Uterus (tissue), 4 donors: ENCODE data around the gene CADPS2. TPM values are rescaled to one million over a fixed set of nuclear protein-coding genes. Genes with fewer than 3 reads are reported as not detected.

Source experiments
- DNase-seq, 2 donors: peaks; one replicate each; pipeline ENCODE4 v3.0.0-alpha.2; 2019 to 2020
- H3K27ac ChIP-seq, 2 donors: fragments of 200-600 bp; sonication (generic); 1 replicate in 1 of 2; 2 replicates in 1 of 2; pipeline ENCODE4 v1.5.1; 2016 to 2018
- H3K27me3 ChIP-seq, 2 donors: fragments of 200-600 bp; sonication (generic); one replicate each; pipeline ENCODE4 v1.5.1; 2018 to 2019; ENCODE audit warnings: control low read depth in 1 of 2
- H3K36me3 ChIP-seq, 2 donors: fragments of 200-600 bp; sonication (generic); one replicate each; pipeline ENCODE4 v1.5.1; 2019; ENCODE audit warnings: control low read depth in 1 of 2
- H3K4me1 ChIP-seq, 2 donors: fragments of 200-600 bp; sonication (generic); one replicate each; pipeline ENCODE4 v1.5.1; 2018 to 2019; ENCODE audit warnings: control low read depth in 1 of 2
- H3K4me3 ChIP-seq, 2 donors: fragments of 200-600 bp; sonication (generic); 1 replicate in 1 of 2; 2 replicates in 1 of 2; pipeline ENCODE4 v1.5.1; 2018 to 2019; ENCODE audit warnings: mild to moderate bottlenecking in 1 of 2
- H3K9me3 ChIP-seq, 2 donors: fragments of 200-600 bp; sonication (generic); one replicate each; pipeline ENCODE4 v1.5.1; 2019; ENCODE audit warnings: control low read depth in 1 of 2
- CTCF ChIP-seq, 4 experiments: fragments of 200-600 bp in 2 of 4; fragments of 450-650 bp in 2 of 4; sonication (generic) in 2 of 4; IDR thresholded peaks; one replicate each; pipeline ENCODE4 v1.5.1; 2016 to 2019; ENCODE audit warnings: antibody characterized with exemption in 4 of 4, mild to moderate bottlenecking in 2 of 4, moderate library complexity in 1 of 4
- POLR2A ChIP-seq, 2 donors: fragments of 450-650 bp; IDR thresholded peaks; one replicate each; pipeline ENCODE4 v1.6.1; 2016; ENCODE audit warnings: antibody characterized with exemption in 2 of 2, mild to moderate bottlenecking in 1 of 2, moderate library complexity in 1 of 2
- intact Hi-C: fragments of 100-400 bp; cut with DNase I; formaldehyde crosslinking; loops from one replicate; pipeline ENCODE4 v1.15.1; 2023; ENCODE audit warnings: low total_unique reads
- total RNA-seq, 4 donors: library from RNA; depleted of rRNA in 3 of 4; stranded (reverse); fragments of >200 nt in 3 of 4; gene quantifications; one replicate each; pipeline versions ENCODE4 v1.1.0 to v1.2.4, GENCODE V29; 2014 to 2023
- donor health status: DM: yes; HTN: yes; CAD: no.

Gene CADPS2
- total RNA-seq, 4 donors from 2014 or later, result 11.5 to 119 (median 36.8) TPM

DNA sequence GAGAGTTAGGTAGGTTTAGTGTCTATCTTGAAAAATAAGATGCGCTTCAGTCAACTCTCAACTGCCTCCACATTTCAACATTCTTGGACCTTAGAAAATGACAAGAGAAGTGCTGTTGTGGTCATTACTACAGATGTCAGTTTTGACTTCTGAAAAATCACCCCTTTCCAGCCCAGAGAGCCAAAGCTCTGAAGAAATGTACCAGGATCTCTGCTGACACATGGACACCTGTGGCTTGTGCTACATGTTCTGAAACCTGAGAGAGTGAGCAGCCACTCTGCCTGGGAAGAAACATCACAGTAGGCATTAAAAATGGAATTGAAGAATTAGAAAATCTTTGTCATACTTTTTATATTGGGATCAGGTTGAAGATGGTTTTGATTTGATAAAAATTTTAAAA, 545.8 kb downstream of the CADPS2 start:
- Histone ChIP-seq H3K27me3 (no peaks in the 10 kb centered on the region), H3K27ac (no peak overlapping the region), H3K4me3 (no peak overlapping the region), H3K36me3 (no peaks in the 10 kb centered on the region), H3K4me1 (no peaks in the 10 kb centered on the region), H3K9me3 (no peaks in the 10 kb centered on the region)
- TF ChIP-seq POLR2A (IDR thresholded peaks at IDR 0.05) (no peak), CTCF (IDR thresholded peaks at IDR 0.05) (no peak)
- no peak for DNase-seq
- intact Hi-C loops, result no loop called here

- TF ChIP-seq POLR2A (IDR thresholded peaks at IDR 0.05) (no peak), CTCF (IDR thresholded peaks at IDR 0.05) (no peak)
- Histone ChIP-seq H3K9me3 (no peaks in the 10 kb centered on the region), H3K4me1 (no peaks in the 10 kb centered on the region), H3K4me3 (no peak overlapping the region), H3K27me3 (no peaks in the 10 kb centered on the region), H3K27ac (no peak overlapping the region), H3K36me3 (no peaks in the 10 kb centered on the region)
- intact Hi-C loops, result no loop called here
- DNase-seq, result no peak
Measured at GRCh38 chr7:122339145-122339904, 546.9 kb downstream of the CADPS2 start.

GRCh38 chr7:122337011-122337410, 549.2 kb downstream of the CADPS2 start:
- Histone ChIP-seq H3K36me3 (no peaks in the 10 kb centered on the region), H3K27ac (no peak overlapping the region), H3K4me3 (no peak overlapping the region), H3K9me3 (no peaks in the 10 kb centered on the region), H3K27me3 (no peaks in the 10 kb centered on the region), H3K4me1 (no peaks in the 10 kb centered on the region)
- intact Hi-C loops, result no loop called here
- no peak for DNase-seq
- TF ChIP-seq POLR2A (IDR thresholded peaks at IDR 0.05) (no peak), CTCF (IDR thresholded peaks at IDR 0.05) (no peak)

- no peaks in the 10 kb centered on the region for H3K36me3 ChIP-seq
- H3K27me3 ChIP-seq, result no peaks in the 10 kb centered on the region
- no peaks in the 10 kb centered on the region for H3K4me1 ChIP-seq
- H3K27ac ChIP-seq, result no peak overlapping the region
- H3K9me3 ChIP-seq, result no peaks in the 10 kb centered on the region
- no peak for TF ChIP-seq POLR2A (IDR thresholded peaks at IDR 0.05)
- TF ChIP-seq CTCF (IDR thresholded peaks at IDR 0.05), result no peak
- no peak overlapping the region for H3K4me3 ChIP-seq
- intact Hi-C loops, result no loop called here
- no peak for DNase-seq
Measured at GRCh38 chr7:122329145-122329802, 557.0 kb downstream of the CADPS2 start.

DNA sequence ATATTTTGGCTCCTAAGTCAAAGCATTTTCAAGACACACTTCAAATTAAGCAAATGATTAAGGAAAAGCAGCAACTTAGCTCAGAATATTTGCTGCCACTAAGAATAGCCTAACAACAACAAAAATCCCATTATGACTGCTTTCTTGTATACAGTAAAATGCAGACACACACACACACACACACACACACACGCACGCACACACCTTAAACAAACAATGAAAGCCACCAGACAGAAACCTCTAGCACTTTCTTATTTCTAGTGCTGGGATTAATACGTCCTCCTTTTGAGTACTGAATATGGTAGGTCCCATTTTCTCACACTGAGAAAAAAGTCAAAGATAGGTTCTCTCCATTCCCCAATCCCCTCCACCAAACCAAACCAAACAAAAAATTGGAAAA, 558.3 kb downstream of the CADPS2 start:
- Histone ChIP-seq H3K27ac (no peak overlapping the region), H3K36me3 (no peaks in the 10 kb centered on the region), H3K4me1 (no peaks in the 10 kb centered on the region), H3K9me3 (no peaks in the 10 kb centered on the region), H3K27me3 (no peaks in the 10 kb centered on the region), H3K4me3 (no peak overlapping the region)
- DNase-seq, result no peak
- no peak for TF ChIP-seq POLR2A (IDR thresholded peaks at IDR 0.05)
- no peak for TF ChIP-seq CTCF (IDR thresholded peaks at IDR 0.05)
- intact Hi-C loops, result no loop called here
